Fibroblast of skin of back (primary cell): Measurements from ENCODE around the gene CAP1. TPM values are rescaled to one million over a fixed set of nuclear protein-coding genes. Genes with fewer than 3 reads are reported as not detected.
A peak's percentile ranks its signal among the peaks of the same experiment; 100 is the strongest.
"Not testable (repeated sequence)": the region's sequence is repeated elsewhere in the genome, so short reads cannot be mapped to it uniquely, and the experiment has no call there.

Experiments
- DNase-seq: peaks from one replicate; pipeline ENCODE4 v3.0.0-alpha.2; 2013
- polyA plus RNA-seq, 2 experiments: library from polyadenylated mRNA; unstranded; fragments of 120-200 nt; gene quantifications; one replicate each; pipeline ENCODE4 v1.2.1, GENCODE V29; 2013; ENCODE audit not compliant: insufficient read length in 2 of 2

Gene CAP1, protein sequence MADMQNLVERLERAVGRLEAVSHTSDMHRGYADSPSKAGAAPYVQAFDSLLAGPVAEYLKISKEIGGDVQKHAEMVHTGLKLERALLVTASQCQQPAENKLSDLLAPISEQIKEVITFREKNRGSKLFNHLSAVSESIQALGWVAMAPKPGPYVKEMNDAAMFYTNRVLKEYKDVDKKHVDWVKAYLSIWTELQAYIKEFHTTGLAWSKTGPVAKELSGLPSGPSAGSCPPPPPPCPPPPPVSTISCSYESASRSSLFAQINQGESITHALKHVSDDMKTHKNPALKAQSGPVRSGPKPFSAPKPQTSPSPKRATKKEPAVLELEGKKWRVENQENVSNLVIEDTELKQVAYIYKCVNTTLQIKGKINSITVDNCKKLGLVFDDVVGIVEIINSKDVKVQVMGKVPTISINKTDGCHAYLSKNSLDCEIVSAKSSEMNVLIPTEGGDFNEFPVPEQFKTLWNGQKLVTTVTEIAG
- polyA plus RNA-seq (2013, experiment 1 of 2; ENCODE audit: insufficient read length), result 757 TPM
- 694 TPM for polyA plus RNA-seq (2013, experiment 2 of 2; ENCODE audit: insufficient read length)

DNA sequence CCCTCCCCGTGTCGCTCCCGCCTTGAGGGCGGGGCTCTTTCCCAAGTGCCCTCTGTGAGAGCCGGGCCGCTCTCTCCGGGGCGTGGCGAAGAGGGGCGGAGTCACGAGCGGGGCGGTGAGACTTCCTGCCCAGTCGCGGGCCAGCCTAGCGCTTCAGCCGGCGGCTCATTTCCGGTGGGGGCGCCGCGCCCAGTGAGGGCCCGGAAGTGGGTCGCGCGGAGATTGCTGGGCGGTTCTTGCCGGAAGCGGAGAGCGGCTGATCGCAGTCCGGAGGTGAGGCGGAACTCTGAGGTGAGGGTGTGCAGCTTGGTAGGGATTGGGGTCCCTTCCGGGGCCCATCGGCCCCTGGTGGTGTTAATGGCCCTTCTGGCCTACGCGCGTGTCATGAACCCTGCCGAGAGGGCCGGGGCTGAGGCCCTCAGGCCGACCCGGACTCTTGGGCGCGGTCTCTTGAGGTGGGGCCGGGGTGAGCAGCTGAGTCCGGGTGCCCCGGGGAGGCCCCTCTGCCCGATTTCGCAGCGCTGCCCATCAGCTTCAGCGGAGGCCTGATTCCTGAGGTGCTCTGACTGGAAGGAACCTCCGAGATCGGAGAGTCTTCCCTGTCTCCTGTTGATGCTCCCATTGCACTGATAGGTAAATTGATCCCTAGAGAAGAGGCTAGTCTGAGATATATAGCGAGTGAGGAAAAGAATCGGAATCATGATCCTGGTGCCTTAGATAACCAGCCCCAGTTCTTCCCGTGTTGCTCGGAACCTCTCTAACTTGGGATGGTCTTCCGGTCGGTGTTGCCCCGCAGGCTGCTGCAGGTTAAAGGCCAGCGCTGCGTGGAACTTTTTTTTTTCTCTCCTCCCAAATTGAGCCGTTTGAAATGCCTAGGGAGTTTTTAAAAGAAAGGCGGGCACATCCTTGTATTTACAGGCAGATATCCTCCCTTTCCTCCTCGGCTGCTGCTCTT is at the start of gene CAP1:
CAP1 (plus strand) TSS at position 219 of the 955 bp plus-strand sequence. CDS start 18,618 bp downstream, outside the sequence.
- DNase-seq, result peak; percentile 99

DNA sequence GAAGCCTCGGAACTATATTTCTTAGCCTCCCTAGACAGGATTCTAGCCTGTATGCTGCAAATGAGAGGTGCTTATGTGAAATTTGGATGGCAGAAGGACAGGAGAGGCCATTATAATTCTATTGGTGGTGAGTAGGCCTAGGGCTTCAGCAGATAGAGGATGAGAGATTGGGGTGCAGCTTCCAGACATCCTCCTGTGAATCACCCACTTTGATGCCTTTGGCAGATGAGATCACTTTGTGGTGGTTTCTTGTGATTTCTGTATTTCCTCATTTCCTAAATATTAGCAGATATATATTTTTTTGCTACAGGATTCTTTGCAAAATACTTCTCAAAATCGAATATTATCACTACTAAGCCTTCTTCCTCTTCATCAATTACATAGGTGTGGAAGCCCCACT is 48.3 kb upstream of the CAP1 start:
- DNase-seq, result peak; percentile 9

DNA sequence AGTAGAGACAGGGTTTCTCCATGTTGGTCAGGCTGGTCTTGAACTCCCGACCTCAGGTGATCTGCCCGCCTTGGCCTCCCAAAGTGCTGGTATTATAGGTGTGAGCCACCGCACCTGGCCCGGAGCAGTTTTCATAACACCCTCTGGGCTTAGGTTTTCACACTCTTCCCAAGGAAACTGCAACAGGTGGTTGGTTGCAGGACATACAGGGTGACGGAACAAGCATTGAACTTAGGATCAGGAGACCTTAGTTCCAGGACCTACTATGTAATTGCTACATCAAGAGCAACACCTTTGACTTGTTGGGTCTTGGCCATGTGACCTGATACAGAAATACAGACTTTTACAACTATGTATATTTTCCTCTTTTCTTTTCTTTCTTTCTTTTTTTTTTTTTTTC is 47.6 kb upstream of the CAP1 start:
- DNase-seq, result no peak

DNA sequence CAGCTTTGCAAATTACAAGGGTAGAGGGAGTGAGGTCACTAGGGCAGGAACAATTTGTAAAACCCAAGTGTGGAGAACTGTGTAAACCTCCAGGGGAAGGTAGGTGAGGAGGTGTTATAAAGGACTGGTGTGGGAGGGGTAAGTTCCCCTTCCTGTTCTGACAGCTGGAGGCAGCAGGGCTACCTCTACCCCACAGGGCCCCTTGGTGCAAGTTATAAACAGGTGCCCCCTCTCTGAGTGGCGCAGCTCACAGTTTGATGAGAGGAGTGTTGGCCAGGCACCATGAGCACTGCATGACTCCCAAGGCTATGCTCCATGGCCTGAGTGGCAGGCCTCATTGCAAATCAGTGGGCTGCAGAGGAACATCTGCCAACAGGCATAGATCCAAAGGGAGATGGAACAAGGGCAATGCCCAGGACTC is 44.5 kb upstream of the CAP1 start:
- peak; percentile 7 for DNase-seq

DNA sequence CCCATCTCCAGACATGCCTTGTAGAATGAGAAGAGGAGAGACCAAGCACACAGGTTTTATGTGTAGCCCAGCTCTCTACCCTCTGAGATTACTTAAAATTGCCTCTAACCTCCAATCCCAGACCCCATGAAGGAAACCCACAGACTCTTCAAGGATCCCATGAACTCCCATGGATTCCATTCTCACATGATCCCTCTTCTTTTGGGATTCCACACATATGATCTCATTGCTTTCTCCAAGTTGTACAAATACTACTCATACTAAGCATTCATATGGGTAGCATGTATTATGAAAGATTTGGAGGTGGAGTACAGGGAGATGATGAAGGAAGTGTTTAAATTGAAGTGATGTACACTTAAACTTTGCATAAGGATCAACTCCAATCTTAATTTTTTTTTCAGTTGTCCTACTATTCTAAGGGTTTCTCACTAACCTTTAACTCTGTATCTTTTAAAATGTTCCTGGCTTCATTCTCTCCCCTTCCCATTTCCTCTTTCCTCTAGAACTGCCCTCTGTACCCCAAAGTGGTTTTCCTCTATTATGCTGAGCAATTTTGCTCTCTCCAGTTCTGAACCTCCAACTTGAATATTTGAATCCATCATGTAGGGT is 44.0 kb upstream of the CAP1 start:
- DNase-seq, result peak; percentile 42

DNA sequence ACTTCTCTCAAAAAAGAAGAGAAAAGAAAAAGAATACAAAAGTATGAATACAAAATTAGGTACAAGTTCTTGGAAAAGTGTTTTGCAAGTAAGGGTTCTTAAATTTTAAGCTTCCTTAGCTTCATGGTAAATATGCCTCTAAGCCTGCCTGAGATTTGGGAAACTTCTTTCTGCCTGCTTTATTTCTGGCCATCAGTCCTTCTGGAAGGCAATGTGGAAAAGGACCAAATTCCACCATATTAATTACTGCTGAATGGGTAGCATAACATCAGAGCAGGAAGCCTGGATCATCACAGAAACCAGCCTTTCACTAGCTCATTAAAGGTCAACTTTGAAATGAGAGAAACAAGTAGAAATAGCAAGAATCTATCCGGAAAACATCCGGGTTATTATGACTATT is 39.1 kb upstream of the CAP1 start:
- no peak for DNase-seq

DNA sequence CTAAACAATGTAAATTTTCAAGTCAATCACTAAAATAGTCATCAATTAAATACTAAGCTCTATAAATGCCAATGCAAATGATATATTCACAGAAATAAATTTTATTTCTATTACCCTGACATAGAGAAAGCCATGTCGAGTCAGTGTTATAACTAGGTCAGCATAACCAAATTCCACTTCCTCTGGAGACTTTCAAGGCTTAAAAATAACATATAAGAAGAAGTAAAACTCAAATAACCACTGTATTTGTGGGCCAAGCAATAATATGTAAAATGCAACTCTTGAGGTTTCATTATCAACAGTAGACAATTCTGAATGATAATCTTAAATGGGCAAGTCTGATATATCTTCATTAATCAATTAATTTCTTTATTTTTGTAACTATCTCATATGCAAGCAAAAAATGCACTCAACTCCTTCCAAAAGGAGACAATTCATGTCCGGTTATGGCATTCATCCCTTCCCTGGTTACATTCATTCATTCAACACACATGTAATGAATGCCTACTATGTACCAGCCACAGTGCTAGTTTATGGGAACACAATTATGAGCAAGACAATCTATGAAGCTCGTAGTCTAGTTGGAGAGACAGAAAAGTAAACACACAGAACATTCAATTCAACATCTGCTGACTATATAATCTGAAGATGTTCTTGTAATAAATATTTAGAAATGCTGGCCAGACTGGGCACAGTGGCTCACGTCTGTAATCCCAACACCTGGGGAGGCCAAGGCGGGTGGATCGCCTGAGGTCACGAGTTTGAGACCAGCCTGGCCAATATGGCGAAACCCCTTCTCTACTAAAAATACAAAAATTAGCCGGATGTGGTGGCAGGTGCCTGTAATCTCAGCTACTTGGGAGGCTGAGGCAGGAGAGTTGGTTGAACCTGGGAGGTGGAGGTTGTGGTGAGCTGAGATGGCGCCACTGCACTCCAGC is 37.1 kb upstream of the CAP1 start:
- DNase-seq, result no peak

DNA sequence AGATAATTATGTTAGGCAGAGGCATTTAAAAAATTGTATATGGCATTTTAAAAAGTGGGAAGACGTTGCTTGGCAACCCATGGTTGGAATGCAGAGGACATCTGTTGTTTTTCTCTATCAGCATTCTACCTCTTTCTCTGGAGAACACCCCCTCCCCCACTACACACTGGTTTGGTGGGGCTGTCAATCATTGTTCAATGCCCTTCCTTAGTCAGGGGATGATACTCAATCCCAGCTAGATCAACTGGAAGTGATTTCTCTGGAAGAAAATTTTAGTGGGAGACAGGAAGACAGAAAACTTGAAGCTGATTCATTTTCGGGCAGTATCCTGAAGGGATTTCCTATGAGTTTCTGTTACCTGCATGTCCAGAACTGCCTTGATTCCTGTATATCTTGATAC is 35.7 kb upstream of the CAP1 start:
- peak; percentile 22 for DNase-seq

DNA sequence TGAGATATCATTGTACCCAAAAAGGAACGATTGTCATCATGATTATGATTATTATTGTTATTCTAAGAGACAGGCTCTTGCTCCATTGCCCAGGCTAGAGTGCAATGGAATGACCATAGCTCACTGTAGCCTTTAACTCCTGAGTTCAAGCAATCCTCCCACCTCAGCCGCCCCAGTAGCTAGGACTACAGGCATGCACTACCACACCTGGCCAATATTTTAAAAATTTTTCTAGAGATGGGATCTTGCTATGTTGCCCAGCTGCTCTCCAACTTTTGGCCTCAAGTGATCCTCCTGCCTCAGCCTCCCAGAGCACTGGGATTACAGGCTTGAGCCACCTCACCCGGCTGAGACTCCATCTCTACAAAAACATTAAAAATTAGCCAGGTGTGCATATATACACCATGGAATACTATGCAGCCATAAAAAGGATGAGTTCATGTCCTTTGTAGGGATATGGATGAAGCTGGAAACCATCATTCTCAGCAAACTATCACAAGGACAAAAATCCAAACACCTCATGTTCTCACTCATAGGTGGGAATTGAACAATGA is 33.0 kb upstream of the CAP1 start:
- not testable (repeated sequence) for DNase-seq

DNA sequence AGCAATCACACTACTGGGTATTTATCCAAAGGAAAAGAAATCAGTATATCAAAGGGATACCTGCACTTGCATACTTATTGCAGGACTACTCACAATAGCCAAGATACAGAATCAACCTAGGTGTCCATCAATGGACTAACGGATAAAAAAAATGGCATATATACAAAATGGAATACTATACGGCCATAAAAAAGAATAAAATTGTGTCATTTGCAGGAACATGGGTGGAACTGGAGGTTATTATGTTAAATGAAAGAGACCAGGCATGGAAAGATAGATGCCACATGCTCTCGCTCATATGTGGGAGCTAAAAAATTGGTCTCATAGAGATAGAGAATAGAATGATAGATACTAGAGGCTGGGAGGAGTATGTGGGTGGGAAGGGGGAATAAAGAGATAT is 29.3 kb upstream of the CAP1 start:
- no peak for DNase-seq

DNA sequence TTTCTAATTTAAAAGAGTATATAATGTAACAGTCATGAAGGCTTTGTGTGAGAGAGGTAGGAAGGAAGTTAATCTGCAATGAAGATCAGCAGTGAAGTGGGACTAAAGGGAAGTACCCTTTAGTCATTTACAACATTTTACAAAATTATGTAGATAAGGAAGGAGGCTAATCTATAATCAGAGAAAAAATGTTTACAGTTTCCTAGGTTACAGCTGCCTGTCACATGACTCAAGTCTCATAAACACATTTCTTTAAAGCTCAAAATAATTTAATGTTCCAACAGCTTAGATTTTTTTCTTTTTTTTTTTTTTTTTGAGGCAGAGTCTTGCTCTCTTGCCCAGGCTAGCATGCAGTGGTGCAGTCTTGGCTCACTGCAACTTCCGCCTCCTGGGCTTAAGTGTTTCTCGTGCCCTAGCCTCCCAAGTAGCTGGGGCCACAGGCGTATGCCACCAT is 26.2 kb upstream of the CAP1 start:
- peak; percentile 10 for DNase-seq

DNA sequence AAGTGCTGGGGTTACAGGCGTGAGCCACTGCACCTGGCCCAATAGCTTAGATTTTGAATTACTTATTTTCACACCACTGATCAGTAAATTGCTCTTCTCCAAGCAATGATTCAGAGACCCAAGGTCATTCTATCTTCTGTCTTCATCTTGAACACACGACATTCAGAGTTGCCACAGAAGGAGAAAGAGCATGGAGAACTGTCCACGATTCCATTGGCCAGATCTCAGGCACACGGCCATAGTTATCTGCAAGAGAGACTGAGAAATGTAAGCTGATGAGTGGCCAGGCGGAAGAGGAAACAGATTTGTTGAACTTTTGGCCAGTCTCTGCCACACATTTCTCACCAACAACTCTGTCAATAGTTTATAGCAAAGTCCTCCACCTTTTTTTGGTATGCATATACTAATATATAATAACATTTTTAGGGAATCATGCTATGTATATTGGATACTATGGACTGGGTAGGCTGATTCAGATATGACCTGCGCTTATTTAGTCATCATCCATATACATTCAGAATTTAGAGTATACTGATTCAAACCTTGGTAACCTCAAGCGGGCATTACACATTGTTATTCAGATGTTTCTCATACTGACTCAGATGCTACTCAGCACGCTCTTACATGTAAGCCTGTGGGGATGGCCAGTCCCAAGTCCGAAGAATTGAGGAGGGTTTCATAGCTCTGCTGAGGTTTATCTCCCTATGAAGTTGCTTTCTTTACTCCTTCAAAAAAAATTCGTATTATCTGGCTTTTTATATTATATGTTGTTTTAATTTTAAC is 25.5 kb upstream of the CAP1 start:
- DNase-seq, result peak; percentile 95

DNA sequence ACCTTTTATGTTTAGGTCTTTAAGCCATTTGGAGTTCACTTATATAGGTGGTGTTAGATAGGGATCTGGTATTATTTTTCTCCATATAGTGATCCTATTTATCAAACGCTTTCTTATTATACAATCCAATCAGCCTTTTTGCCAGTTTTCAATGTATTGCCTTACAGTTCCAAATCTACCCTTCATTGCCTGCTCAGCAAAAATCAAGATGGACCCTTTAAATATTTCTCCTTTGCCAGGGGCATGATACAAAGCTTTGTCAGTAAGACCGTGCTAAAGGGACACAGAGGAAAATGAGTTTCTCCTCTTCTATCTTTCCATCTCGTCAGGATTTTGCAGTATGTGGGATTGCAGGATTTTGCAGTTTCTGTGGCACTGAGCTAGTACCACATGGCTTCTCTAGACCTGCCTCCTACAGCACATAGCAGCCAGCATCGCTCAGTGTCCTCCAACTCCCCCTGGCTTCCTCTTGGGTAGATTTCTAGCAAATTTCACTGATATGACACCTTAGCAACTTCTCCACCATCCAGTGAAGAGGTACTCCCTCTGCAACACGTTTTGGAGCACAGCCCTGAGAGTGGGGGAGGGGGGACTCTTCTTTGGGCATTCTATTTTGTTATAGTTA is 22.5 kb upstream of the CAP1 start:
- no peak for DNase-seq

DNA sequence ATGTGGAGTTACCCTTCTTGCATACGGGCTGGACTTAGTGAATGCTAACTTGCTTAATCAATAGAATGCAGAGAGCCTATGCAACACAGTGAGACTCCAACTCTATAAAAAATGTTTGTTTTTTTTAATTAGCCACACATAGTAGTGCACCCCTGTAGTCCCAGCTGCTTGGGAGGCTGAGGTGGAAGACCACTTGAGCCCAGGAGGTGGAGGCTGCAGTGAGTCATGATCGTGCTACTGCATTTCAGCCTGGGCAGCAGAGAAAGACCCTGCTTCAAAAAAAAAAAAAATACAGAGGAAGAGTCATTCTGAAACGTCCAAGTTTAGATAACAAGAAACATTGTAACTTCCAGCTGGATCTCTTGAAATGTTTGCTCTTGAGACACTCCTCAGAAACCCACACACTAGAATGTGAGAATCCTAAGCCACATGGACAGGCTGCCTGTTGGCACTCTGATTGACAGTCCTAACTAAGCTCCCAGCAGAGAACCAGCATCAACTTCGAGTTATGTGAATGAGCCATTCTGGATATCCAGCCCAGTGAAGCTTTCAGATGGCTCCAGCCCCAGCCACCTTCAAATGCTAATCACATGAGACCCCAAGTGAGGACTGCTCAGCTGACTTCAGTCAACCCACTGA is 20.0 kb upstream of the CAP1 start:
- peak; percentile 8 for DNase-seq

DNA sequence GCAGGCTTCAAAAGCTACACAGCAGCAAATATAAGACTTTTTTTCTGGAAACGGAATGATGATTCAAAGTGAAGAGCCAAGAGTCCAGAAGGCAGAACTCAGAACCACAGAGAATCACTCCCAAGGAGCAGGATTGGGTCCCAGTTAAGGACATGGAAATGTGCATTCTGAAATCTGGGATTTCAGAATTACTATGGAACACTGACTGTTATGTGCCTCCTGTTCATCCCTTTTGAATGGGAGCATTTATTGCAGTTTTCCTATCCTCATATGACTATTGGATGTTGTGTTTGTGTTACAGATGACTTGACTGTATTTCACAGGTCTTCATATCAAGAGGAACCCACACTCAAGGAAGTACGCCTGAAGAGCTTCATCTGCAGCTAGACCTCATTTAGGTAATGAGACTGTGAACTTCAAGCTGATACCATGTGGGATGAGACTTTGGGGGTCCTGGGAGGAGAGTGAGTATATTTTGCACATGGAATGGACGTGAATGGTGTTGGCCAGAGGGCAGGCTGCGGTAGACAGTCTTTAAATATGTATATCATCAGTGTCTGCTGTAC is 17.1 kb upstream of the CAP1 start:
- no peak for DNase-seq

DNA sequence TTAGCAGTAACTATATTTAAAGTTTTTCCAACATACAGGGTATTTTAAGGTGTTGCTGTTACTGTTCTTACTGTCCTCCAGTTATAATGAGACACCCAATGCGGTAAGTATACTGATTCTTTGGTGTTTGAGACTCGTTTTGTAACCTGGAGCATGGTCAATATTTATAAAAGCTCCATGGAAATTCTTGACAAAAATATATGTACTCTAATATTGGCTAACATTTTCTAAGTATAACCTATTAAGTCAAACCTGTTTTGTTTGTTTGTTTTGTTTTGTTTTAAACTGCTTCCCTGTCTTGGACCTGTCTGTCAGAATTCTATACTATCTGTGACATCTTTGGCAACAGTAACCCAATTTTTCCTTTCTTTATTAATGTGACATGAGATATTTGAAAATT is 15.9 kb upstream of the CAP1 start:
- DNase-seq, result no peak

DNA sequence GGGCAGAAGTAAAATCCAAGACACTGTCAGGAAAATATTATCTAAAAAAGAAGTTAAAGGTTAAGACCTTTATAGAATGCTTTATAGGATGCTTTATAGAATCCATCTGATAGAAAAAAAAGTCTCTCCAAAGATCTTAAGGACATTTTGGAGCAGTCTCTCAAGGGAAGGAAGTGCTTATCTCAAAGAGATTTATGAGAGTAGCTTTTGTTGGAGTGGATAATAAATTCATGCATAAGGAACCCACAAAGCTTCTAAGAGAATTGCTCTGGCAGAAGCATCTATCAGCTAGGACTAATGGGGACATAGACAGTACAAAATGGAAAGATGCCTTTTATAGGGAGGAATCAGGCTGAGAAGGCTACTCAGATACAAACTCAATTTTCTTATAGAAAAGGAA is 12.9 kb upstream of the CAP1 start:
- DNase-seq, result no peak

DNA sequence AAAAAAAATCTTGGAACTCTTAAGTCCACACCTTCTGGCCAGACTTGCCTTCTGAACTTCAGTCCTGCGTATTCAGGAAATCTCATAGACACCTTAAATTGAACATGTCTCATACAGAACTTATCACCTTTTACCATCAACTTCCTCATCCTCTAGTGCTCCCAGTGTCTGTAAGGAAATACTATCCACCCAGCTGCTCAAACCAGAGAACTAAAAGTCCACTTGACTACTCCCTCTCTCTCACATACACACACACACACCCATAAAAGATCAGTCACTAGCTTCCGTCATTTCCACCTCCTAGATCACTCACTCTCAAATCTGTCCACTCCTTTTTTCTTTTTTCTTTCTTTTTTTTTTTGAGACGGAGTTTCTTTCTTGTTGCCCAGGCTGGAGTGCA is 10.9 kb upstream of the CAP1 start:
- DNase-seq, result no peak
